H54 (cell line): ENCODE data around the gene GPR107.

Experiments used
- DNase-seq: peaks from one replicate; pipeline ENCODE4 v3.0.0; 2011; ENCODE audit warnings: low spot score, mixed read lengths; ENCODE audit not compliant: insufficient read length
- FAIRE-seq: peaks from 3 replicates; lab custom pipeline; 2011; peaks lifted over from hg19 to GRCh38; lab: Jason Lieb, UNC
- POLR2A ChIP-seq: IDR thresholded peaks from 2 replicates; pipeline ENCODE4 v1.6.1; 2011; ENCODE audit warnings: low read depth, mild to moderate bottlenecking, low read length

Gene GPR107

GRCh38 chr9:130182381-130182909 lies 128.7 kb downstream of the GPR107 start:
- FAIRE-seq (no peak), DNase-seq (no peak)
- no peak for TF ChIP-seq POLR2A

- FAIRE-seq = no peak
Observed at GRCh38 chr9:130183133-130183762, 129.5 kb downstream of the GPR107 start.

GRCh38 chr9:130185017-130185416 lies 131.3 kb downstream of the GPR107 start:
- DNase-seq (no peak), FAIRE-seq (no peak)
- TF ChIP-seq POLR2A = no peak

More at GRCh38 chr9:130183133-130183762, 129.5 kb downstream of the GPR107 start:
- no peak for TF ChIP-seq POLR2A
- peak; percentile 42 for DNase-seq

- no peak for TF ChIP-seq POLR2A
- no peak for FAIRE-seq
- no peak for DNase-seq
Observed at GRCh38 chr9:130185490-130186031, 131.9 kb downstream of the GPR107 start.

GRCh38 chr9:130186051-130186450 lies 132.3 kb downstream of the GPR107 start:
- DNase-seq = no peak
- TF ChIP-seq POLR2A = no peak
- no peak for FAIRE-seq

- no peak for TF ChIP-seq POLR2A
- DNase-seq (peak; percentile 61), FAIRE-seq (no peak)
Observed at GRCh38 chr9:130186839-130187522, 133.3 kb downstream of the GPR107 start.

- TF ChIP-seq POLR2A = no peak
- no peak for FAIRE-seq
- no peak for DNase-seq
Observed at GRCh38 chr9:130187523-130187846, 133.8 kb downstream of the GPR107 start.

- FAIRE-seq = no peak
- no peak for DNase-seq
- no peak for TF ChIP-seq POLR2A
Observed at GRCh38 chr9:130188860-130189481, 135.3 kb downstream of the GPR107 start.
